Kidney epithelial cell (primary cell): ENCODE results near the gene FYN. TPM values are rescaled to one million over a fixed set of nuclear protein-coding genes. Genes with fewer than 3 reads are reported as not detected.

Source experiments
- DNase-seq: peaks from one replicate; pipeline ENCODE4 v3.0.0-alpha.2; 2010; ENCODE audit warnings: low read depth
- H3K27me3 ChIP-seq: 2 replicates; pipeline ENCODE4 v1.6.0; 2011; ENCODE audit warnings: low read length; ENCODE audit not compliant: control insufficient read depth, insufficient read depth
- H3K36me3 ChIP-seq: 2 replicates; pipeline ENCODE4 v1.5.1; 2011; ENCODE audit warnings: low read length; ENCODE audit not compliant: control insufficient read depth, insufficient read depth
- H3K4me3 ChIP-seq: 2 replicates; pipeline ENCODE4 v1.5.1; 2011; ENCODE audit warnings: low read depth, mild to moderate bottlenecking, control low read depth, low read length
- CTCF ChIP-seq: IDR thresholded peaks from 2 replicates; pipeline ENCODE4 v1.5.1; 2011; ENCODE audit warnings: mild to moderate bottlenecking, moderate library complexity, low read length, control low read depth, inconsistent platforms; ENCODE audit not compliant: insufficient read depth, poor library complexity, severe bottlenecking
- total RNA-seq: library from RNA; depleted of rRNA; stranded (reverse); fragments of >200 nt; gene quantifications from 2 replicates; pipeline ENCODE4 v1.2.3, GENCODE V29; 2015

The FYN gene
- total RNA-seq, 1 donor from 2014 or later = 133 TPM

- no peak for DNase-seq
- no peak for TF ChIP-seq CTCF
- no peaks in the 10 kb centered on the region for H3K36me3 ChIP-seq
- no peaks in the 10 kb centered on the region for H3K27me3 ChIP-seq
- H3K4me3 ChIP-seq = no peak overlapping the region
Measured at GRCh38 chr6:111709201-111709600, 164.1 kb downstream of the FYN start.

DNA sequence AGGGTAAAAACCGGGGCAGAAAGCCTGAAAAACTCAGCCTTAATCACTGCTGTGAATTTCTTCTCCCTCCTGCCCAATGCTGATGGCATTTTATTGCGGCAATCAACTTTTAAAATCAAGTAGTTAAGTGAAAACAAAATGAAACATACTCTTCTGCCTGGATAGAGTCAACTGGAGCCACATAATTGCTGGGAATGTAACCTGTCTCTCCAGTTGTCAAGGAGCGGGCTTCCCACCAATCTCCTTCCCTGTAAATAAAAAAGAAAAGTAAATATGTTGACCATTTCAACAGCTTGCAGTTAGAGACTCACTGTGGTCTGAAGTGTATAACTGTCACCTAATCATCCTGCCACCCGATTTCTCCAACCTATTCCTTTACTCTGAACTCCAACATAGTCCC, 165.5 kb downstream of the FYN start:
- no peak for DNase-seq
- H3K36me3 ChIP-seq = no peaks in the 10 kb centered on the region
- H3K4me3 ChIP-seq = no peak overlapping the region
- no peak for TF ChIP-seq CTCF
- H3K27me3 ChIP-seq = no peaks in the 10 kb centered on the region

DNA sequence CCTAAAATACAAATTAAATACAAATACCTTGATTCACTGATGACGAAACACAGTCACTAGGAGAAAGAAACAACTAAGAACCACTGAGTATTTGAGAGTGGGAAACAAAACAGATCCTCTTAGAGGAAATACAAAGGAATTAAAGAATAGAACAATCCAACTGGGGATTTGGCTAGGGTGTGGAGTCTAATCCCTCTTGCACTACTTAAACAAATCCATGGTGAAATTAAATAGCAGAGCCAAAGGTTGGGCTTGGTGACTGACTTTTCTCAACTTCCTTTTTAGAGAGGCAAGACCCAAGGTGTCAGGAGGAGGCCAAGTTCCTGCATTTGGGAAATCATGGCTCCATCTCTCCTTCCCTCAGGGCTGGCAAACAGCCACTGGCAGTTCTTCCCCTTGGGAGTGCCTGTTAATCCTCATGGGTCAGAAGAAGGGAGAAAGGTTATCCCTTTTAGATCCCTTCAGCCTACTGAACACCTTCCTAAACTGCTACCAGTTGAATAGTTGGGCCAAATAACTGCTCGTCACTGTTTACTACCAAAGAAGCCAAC, 166.3 kb downstream of the FYN start:
- no peak for DNase-seq
- no peak for TF ChIP-seq CTCF
- no peak overlapping the region for H3K4me3 ChIP-seq
- no peaks in the 10 kb centered on the region for H3K27me3 ChIP-seq
- no peaks in the 10 kb centered on the region for H3K36me3 ChIP-seq

GRCh38 chr6:111703723-111704122, 169.5 kb downstream of the FYN start:
- TF ChIP-seq CTCF = no peak
- Histone ChIP-seq H3K4me3 (no peak overlapping the region), H3K27me3 (no peaks in the 10 kb centered on the region), H3K36me3 (no peaks in the 10 kb centered on the region)
- no peak for DNase-seq

GRCh38 chr6:111702268-111702667, 171.0 kb downstream of the FYN start:
- no peak for DNase-seq
- no peaks in the 10 kb centered on the region for H3K36me3 ChIP-seq
- H3K4me3 ChIP-seq = no peak overlapping the region
- TF ChIP-seq CTCF = no peak
- no peaks in the 10 kb centered on the region for H3K27me3 ChIP-seq

DNA sequence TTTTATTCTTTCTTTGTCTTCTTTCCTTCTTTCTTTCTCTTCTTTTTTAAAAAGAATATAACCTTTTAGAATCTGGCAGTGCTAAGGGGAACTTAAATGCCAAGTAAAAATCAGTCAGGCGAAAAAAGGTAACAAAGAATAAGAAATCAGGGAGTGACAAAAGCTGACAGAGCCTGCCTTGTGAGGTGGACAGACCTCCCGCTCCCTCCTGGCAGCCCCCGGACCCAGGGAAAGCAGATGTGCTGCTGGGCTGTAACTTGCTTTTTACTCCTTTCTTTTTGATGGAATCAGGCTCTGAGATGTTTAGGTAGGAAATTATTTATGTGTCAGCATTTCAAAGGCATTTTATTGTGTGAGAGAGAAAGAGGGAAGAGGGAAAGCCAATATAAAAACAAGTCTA, 172.1 kb downstream of the FYN start:
- Histone ChIP-seq H3K4me3 (no peak overlapping the region), H3K27me3 (no peaks in the 10 kb centered on the region), H3K36me3 (no peaks in the 10 kb centered on the region)
- DNase-seq = no peak
- TF ChIP-seq CTCF = no peak
